UCSD-AML1 (cell line): ENCODE results near the gene NPY2R.

ENCODE experiments used
- DNase-seq: peaks from one replicate; lab custom pipeline; 2025; ENCODE audit not compliant: unreplicated experiment; lab: John Stamatoyannopoulos, UW

The NPY2R gene

GRCh38 chr4:155208258-155209054 is at the start of gene NPY2R:
TSS of gene NPY2R (plus strand) at chr4:155208636. CDS start at chr4:155213940, 5,304 bp downstream.
- DNase-seq = no peak

GRCh38 chr4:155161357-155161756 is 47.1 kb upstream of the NPY2R start:
- no peak for DNase-seq

GRCh38 chr4:155164718-155165117 is 43.7 kb upstream of the NPY2R start:
- DNase-seq = no peak

- no peak for DNase-seq
These were observed 37.9 kb upstream of the NPY2R start for GRCh38 chr4:155170569-155170968.

- no peak for DNase-seq
These were observed 35.1 kb upstream of the NPY2R start for GRCh38 chr4:155173371-155173770.

GRCh38 chr4:155174668-155175067 is 33.8 kb upstream of the NPY2R start:
- DNase-seq = no peak

- no peak for DNase-seq
These were observed 29.2 kb upstream of the NPY2R start for GRCh38 chr4:155179216-155179615.

GRCh38 chr4:155186972-155187371 is 21.5 kb upstream of the NPY2R start:
- DNase-seq = no peak

- DNase-seq = no peak
These were observed 20.4 kb upstream of the NPY2R start for GRCh38 chr4:155187989-155188388.

- no peak for DNase-seq
These were observed 18.3 kb upstream of the NPY2R start for GRCh38 chr4:155190099-155190498.

GRCh38 chr4:155197757-155198156 is 10.7 kb upstream of the NPY2R start:
- no peak for DNase-seq

- DNase-seq = no peak
These were observed 740 bp upstream of the NPY2R start for GRCh38 chr4:155207534-155208257.

- no peak for DNase-seq
These were observed 11.6 kb downstream of the NPY2R start for GRCh38 chr4:155220025-155220424.

- no peak for DNase-seq
These were observed 18.7 kb downstream of the NPY2R start for GRCh38 chr4:155227131-155227530.

GRCh38 chr4:155228713-155229112 is 20.3 kb downstream of the NPY2R start:
- DNase-seq = no peak

GRCh38 chr4:155232432-155232831 is 24.0 kb downstream of the NPY2R start:
- DNase-seq = no peak

GRCh38 chr4:155234206-155234605 is 25.8 kb downstream of the NPY2R start:
- DNase-seq = no peak

- DNase-seq = no peak
These were observed 29.1 kb downstream of the NPY2R start for GRCh38 chr4:155237567-155237966.

- DNase-seq = no peak
These were observed 32.8 kb downstream of the NPY2R start for GRCh38 chr4:155241225-155241624.

- DNase-seq = no peak
These were observed 33.2 kb downstream of the NPY2R start for GRCh38 chr4:155241664-155242063.

GRCh38 chr4:155245105-155245504 is 36.7 kb downstream of the NPY2R start:
- DNase-seq = no peak
